Left lung (tissue), 10 donors: ENCODE measurements around the gene OR1J4. TPM values are rescaled to one million over a fixed set of nuclear protein-coding genes. Genes with fewer than 3 reads are reported as not detected.

ENCODE experiments used
- ATAC-seq: fragments of 200-7000 bp; cut with Tn5 transposase; one replicate; pipeline ENCODE4 v1.9.1; 2020; ENCODE audit warnings: moderate library complexity
- DNase-seq, 4 donors: peaks; one replicate each; pipeline ENCODE4 v3.0.0-alpha.2; 2013 to 2020
- H3K27ac ChIP-seq, 2 donors: fragments of 200-600 bp; sonication (generic) in 1 of 2; one replicate each; pipeline versions ENCODE4 v1.5.0 to v1.8.0; 2020 to 2021
- H3K27me3 ChIP-seq, 2 donors: fragments of 200-600 bp; sonication (generic) in 1 of 2; one replicate each; pipeline versions ENCODE4 v1.5.0 to v1.8.0; 2020 to 2021
- H3K36me3 ChIP-seq, 2 donors: fragments of 200-600 bp; sonication (generic) in 1 of 2; one replicate each; pipeline versions ENCODE4 v1.5.0 to v1.8.0; 2020 to 2021
- H3K4me1 ChIP-seq, 2 donors: fragments of 200-600 bp; one replicate each; pipeline ENCODE4 v1.8.0; 2021
- H3K4me3 ChIP-seq, 2 donors: fragments of 200-600 bp; sonication (generic) in 1 of 2; one replicate each; pipeline versions ENCODE4 v1.5.0 to v1.8.0; 2020 to 2021; ENCODE audit warnings: mild to moderate bottlenecking in 1 of 2
- H3K9me3 ChIP-seq, 2 donors: fragments of 200-600 bp; sonication (generic) in 1 of 2; one replicate each; pipeline versions ENCODE4 v1.5.0 to v1.8.0; 2020 to 2021
- CTCF ChIP-seq, 2 donors: fragments of 200-600 bp; sonication (generic) in 1 of 2; IDR thresholded peaks; one replicate each; pipeline versions ENCODE4 v1.5.0 to v1.8.0; 2021; ENCODE audit warnings: antibody characterized with exemption in 2 of 2
- intact Hi-C, 2 donors: fragments of 100-400 bp; cut with DNase I; formaldehyde crosslinking; loops; one replicate each; pipeline versions ENCODE4 v1.11.2 to v1.14.2; 2022
- polyA plus RNA-seq, 6 donors: library from polyadenylated mRNA; unstranded; fragments of 120-200 nt; gene quantifications; one replicate each; pipeline ENCODE4 v1.2.1, GENCODE V29; 2013; ENCODE audit not compliant: insufficient read length in 6 of 6
- total RNA-seq, 2 donors: library from RNA; stranded (reverse); fragmentation: NEBNext Ultra II Directional; extraction: Animal tissue kit (Norgen Biotek cat#: 25700); gene quantifications; one replicate each; pipeline ENCODE4 v1.2.1, GENCODE V29; 2021
- donor health status: DM: no; HTN: yes; CAD: no.
- donor health status: DM: no; HTN: no; CAD: no.

OR1J4 gene
- total and polyA plus RNA-seq, 8 donors, result not detected

- H3K9me3 ChIP-seq, result no peaks in the 10 kb centered on the region
- ATAC-seq (no peak), DNase-seq (no peak)
- TF ChIP-seq CTCF (IDR thresholded peaks at IDR 0.05), result no peak
- H3K27me3 ChIP-seq, result no peaks in the 10 kb centered on the region
- H3K4me3 ChIP-seq, result no peak overlapping the region
- no peaks in the 10 kb centered on the region for H3K36me3 ChIP-seq
- H3K27ac ChIP-seq, result no peak overlapping the region
- H3K4me1 ChIP-seq, result no peaks in the 10 kb centered on the region
- intact Hi-C loops, result no loop called here
These were observed 39.9 kb upstream of the OR1J4 start for GRCh38 chr9:122479062-122479461.

DNA sequence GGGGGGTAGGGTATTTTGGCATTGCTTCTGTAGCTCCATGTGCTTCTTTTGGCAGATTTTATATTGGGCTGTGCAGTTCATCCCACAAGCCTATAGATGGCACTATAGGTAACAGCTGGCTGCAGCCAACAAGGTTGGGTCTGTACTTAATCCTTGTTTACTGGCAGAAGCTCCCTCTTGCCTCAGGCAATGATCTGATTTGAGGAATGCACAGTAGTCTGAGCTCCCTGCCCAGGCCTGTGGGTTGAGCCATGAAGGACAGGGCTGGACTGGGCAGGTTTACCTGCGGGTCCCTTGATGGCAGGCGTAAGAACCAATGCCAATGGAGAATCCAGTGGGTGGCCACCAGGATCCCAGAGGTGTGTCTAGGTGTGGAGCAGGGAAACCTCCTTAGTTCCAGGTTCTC lies 20.1 kb upstream of the OR1J4 start:
- H3K9me3 ChIP-seq, result no peaks in the 10 kb centered on the region
- H3K4me3 ChIP-seq, result no peak overlapping the region
- H3K36me3 ChIP-seq, result no peaks in the 10 kb centered on the region
- peak; percentile 57 to 78 for TF ChIP-seq CTCF (IDR thresholded peaks at IDR 0.05)
- H3K4me1 ChIP-seq, result no peaks in the 10 kb centered on the region
- no peak overlapping the region for H3K27ac ChIP-seq
- DNase-seq (peak in 1 of 4 donors; percentile 5), ATAC-seq (peak; percentile 88)
- peaks cover 0 to 4% of the 10 kb centered on the region in 2 donors for H3K27me3 ChIP-seq
- intact Hi-C loops, result no loop called here

DNA sequence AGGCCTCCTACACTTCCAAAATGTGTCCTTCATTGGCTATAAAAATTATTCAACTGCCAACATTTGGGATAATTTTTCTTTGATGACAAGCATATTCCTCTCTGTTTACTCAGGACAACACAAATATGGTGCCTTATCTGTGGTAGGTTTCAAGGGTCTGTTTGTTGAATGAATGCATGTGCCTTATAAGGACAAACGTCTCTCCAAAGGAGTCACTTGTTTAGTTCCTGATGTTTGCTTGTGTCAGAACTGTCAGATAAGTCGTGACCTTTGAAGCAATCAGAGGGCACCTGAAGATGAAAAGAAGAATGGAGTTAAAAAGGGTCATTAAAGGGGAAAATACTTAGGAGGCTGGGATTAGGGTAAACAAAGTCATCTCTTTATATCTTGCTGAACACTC lies 12.0 kb upstream of the OR1J4 start:
- Histone ChIP-seq H3K4me1 (no peaks in the 10 kb centered on the region), H3K4me3 (no peak overlapping the region), H3K27me3 (no peaks in the 10 kb centered on the region), H3K9me3 (no peaks in the 10 kb centered on the region), H3K27ac (no peak overlapping the region), H3K36me3 (no peaks in the 10 kb centered on the region)
- intact Hi-C loops, result no loop called here
- ATAC-seq (no peak), DNase-seq (no peak)
- no peak for TF ChIP-seq CTCF (IDR thresholded peaks at IDR 0.05)

DNA sequence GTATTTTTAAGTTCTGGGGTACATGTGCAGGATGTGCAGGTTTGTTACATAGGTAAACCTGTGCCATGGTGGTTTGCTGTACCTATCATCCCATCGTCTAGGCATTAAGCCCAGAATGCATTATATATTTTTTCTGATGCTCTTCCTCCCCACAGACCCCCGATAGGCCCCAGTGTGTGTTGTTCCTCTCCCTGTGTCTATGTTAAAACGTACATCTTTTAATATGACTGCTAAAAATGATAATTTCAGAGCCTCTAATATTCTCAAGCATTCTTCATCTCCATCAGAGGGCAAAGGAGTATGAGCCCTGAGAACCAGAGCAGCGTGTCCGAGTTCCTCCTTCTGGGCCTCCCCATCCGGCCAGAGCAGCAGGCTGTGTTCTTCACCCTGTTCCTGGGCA lies 8.4 kb upstream of the OR1J4 start, which contains the start of gene OR1J2:
TSS of gene OR1J2 (plus strand) at position 301 of the 400 bp plus-strand sequence. CDS start at position 301, 0 bp downstream.
- Histone ChIP-seq H3K4me1 (no peaks in the 10 kb centered on the region), H3K9me3 (no peaks in the 10 kb centered on the region), H3K27ac (no peak within 1 kb of the TSS), H3K4me3 (no peak within 1 kb of the TSS), H3K36me3 (no peaks in the 10 kb centered on the region), H3K27me3 (no peaks in the 10 kb centered on the region)
- intact Hi-C loops, result no loop called here
- no peak for TF ChIP-seq CTCF (IDR thresholded peaks at IDR 0.05)
- ATAC-seq (no peak), DNase-seq (no peak)

- H3K27ac ChIP-seq, result no peak overlapping the region
- no peak for TF ChIP-seq CTCF (IDR thresholded peaks at IDR 0.05)
- ATAC-seq, result no peak
- H3K9me3 ChIP-seq, result no peaks in the 10 kb centered on the region
- intact Hi-C loops, result no loop called here
- H3K4me3 ChIP-seq, result no peak overlapping the region
- no peaks in the 10 kb centered on the region for H3K4me1 ChIP-seq
- no peaks in the 10 kb centered on the region for H3K27me3 ChIP-seq
- DNase-seq, result no peak
- no peaks in the 10 kb centered on the region for H3K36me3 ChIP-seq
These were observed 715 bp upstream of the OR1J4 start for GRCh38 chr9:122518226-122518625.
